GM23338 (cell line): ENCODE results near the gene CCDC160. TPM values are rescaled to one million over a fixed set of nuclear protein-coding genes. Genes with fewer than 3 reads are reported as not detected.

Experiments
- ATAC-seq: fragments of 200-7000 bp; cut with Tn5 transposase; 3 replicates; pipeline ENCODE4 v1.9.1; 2020
- DNase-seq: peaks from one replicate; pipeline ENCODE4 v3.0.0-alpha.2; 2015; ENCODE audit warnings: low spot score
- H2AFZ ChIP-seq: fragments of 200-600 bp; sonication (generic); 2 replicates; pipeline ENCODE4 v1.8.0; 2016; ENCODE audit warnings: antibody characterized with exemption, mild to moderate bottlenecking, moderate library complexity
- H3F3A ChIP-seq: fragments of 200-600 bp; sonication (generic); replicated peaks from 2 replicates; pipeline ENCODE4 v1.8.0; 2017; ENCODE audit warnings: antibody characterized with exemption, mixed run types, low read depth
- H3K27ac ChIP-seq: fragments of 200-600 bp; sonication (generic); 2 replicates; pipeline ENCODE4 v1.6.1; 2016; ENCODE audit warnings: low read depth
- H3K27me3 ChIP-seq: fragments of 200-600 bp; sonication (generic); 2 replicates; pipeline ENCODE4 v1.8.0; 2016; ENCODE audit warnings: mild to moderate bottlenecking, mixed run types, moderate library complexity; ENCODE audit not compliant: insufficient read depth
- H3K36me3 ChIP-seq: fragments of 200-600 bp; sonication (generic); 2 replicates; pipeline ENCODE4 v1.8.0; 2016; ENCODE audit warnings: mild to moderate bottlenecking; ENCODE audit not compliant: insufficient read depth
- H3K4me1 ChIP-seq: fragments of 200-600 bp; sonication (generic); 2 replicates; pipeline ENCODE4 v1.8.0; 2016; ENCODE audit warnings: mild to moderate bottlenecking, moderate library complexity; ENCODE audit not compliant: insufficient read depth
- H3K4me2 ChIP-seq: fragments of 200-600 bp; sonication (generic); 2 replicates; pipeline ENCODE4 v1.7.1; 2017; ENCODE audit warnings: mixed run types
- H3K4me3 ChIP-seq: fragments of 200-600 bp; sonication (generic); 2 replicates; pipeline ENCODE4 v1.6.1; 2016; ENCODE audit warnings: mixed run types
- H3K79me2 ChIP-seq: fragments of 200-600 bp; sonication (generic); replicated peaks from 2 replicates; pipeline ENCODE4 v1.8.0; 2017; ENCODE audit warnings: mild to moderate bottlenecking; ENCODE audit not compliant: insufficient read depth
- H3K9me2 ChIP-seq: fragments of 200-600 bp; sonication (generic); 2 replicates; pipeline ENCODE4 v1.8.0; 2017; ENCODE audit not compliant: insufficient read depth
- H4K20me1 ChIP-seq: fragments of 200-600 bp; sonication (generic); replicated peaks from 2 replicates; pipeline ENCODE4 v1.8.0; 2017; ENCODE audit warnings: mild to moderate bottlenecking; ENCODE audit not compliant: insufficient read depth
- H3K27ac Mint-ChIP-seq: 2 replicates; pipeline ENCODE4 v1.8.0; 2020; ENCODE audit warnings: inconsistent platforms, mild to moderate bottlenecking, moderate library complexity, mixed read lengths
- H3K27me3 Mint-ChIP-seq: 3 replicates; pipeline ENCODE4 v1.8.0; 2022; ENCODE audit warnings: low read depth, mild to moderate bottlenecking, moderate library complexity, mixed read lengths, inconsistent platforms; ENCODE audit not compliant: insufficient read depth, poor library complexity
- H3K36me3 Mint-ChIP-seq: 3 replicates; pipeline ENCODE4 v1.8.0; 2021; ENCODE audit warnings: low read depth, mild to moderate bottlenecking, inconsistent platforms, moderate library complexity, mixed read lengths
- H3K4me1 Mint-ChIP-seq: 3 replicates; pipeline ENCODE4 v1.8.0; 2020; ENCODE audit warnings: mild to moderate bottlenecking, inconsistent platforms, mixed read lengths
- H3K4me3 Mint-ChIP-seq: 3 replicates; pipeline ENCODE4 v1.8.0; 2021; ENCODE audit warnings: moderate library complexity, mild to moderate bottlenecking, inconsistent platforms, mixed read lengths
- H3K9me3 Mint-ChIP-seq: 3 replicates; pipeline ENCODE4 v1.8.0; 2020; ENCODE audit warnings: moderate library complexity, mild to moderate bottlenecking, inconsistent platforms, mixed read lengths
- CREB1 ChIP-seq: fragments of 250-450 bp; sonication (Bioruptor Pico); IDR thresholded peaks from 2 replicates; pipeline ENCODE4 v1.5.0; 2020; ENCODE audit warnings: low read depth, mild to moderate bottlenecking, moderate library complexity
- EZH2 ChIP-seq: fragments of 200-600 bp; sonication (generic); IDR thresholded peaks from one replicate; pipeline ENCODE4 v1.8.0; 2017; ENCODE audit warnings: antibody characterized with exemption, mild to moderate bottlenecking, low read depth; ENCODE audit not compliant: unreplicated experiment
- EZH2phosphoT487 ChIP-seq: fragments of 200-600 bp; sonication (generic); IDR thresholded peaks from one replicate; pipeline ENCODE4 v1.8.1; 2018; ENCODE audit warnings: antibody characterized with exemption; ENCODE audit not compliant: unreplicated experiment
- JUNB ChIP-seq: IDR thresholded peaks from one replicate; pipeline ENCODE4 v1.6.1; 2016; ENCODE audit warnings: antibody characterized with exemption; ENCODE audit not compliant: unreplicated experiment
- NANOG ChIP-seq: IDR thresholded peaks from 2 replicates; pipeline ENCODE4 v1.6.1; 2016; ENCODE audit warnings: antibody characterized with exemption, borderline replicate concordance
- POLR2AphosphoS5 ChIP-seq: IDR thresholded peaks from 2 replicates; pipeline ENCODE4 v1.6.1; 2016; ENCODE audit warnings: antibody characterized with exemption, low read depth
- STAT1 ChIP-seq: IDR thresholded peaks from one replicate; pipeline ENCODE4 v1.6.1; 2016; ENCODE audit warnings: antibody characterized with exemption; ENCODE audit not compliant: unreplicated experiment
- ZNF114 ChIP-seq: fragments of 250-450 bp; sonication (Bioruptor Pico); IDR thresholded peaks from 2 replicates; pipeline ENCODE4 v1.5.0; 2020; ENCODE audit warnings: mild to moderate bottlenecking, moderate library complexity
- long read RNA-seq: library from polyadenylated mRNA; unstranded; transcript quantifications from one replicate; pipeline ENCODE4 v2.0.0, GENCODE V29; 2020; ENCODE audit not compliant: unreplicated experiment
- polyA plus RNA-seq: library from polyadenylated mRNA; unstranded; fragments of >200 nt; fragmentation: Nextera tagmentation; extraction: Ambion mirVana; gene quantifications from 2 replicates; pipeline ENCODE4 v1.2.1, GENCODE V29; 2016
- total RNA-seq: library from RNA; depleted of rRNA; stranded (reverse); fragments of >200 nt; shearing (Covaris generic); gene quantifications from 2 replicates; pipeline ENCODE4 v1.2.3, GENCODE V29; 2014; rRNA removed
- TF ChIP-seq, protein P1 (sequence below): fragments of 250-450 bp; sonication (Bioruptor Pico); IDR thresholded peaks from 2 replicates; pipeline ENCODE4 v1.5.0; 2020; ENCODE audit warnings: mild to moderate bottlenecking, moderate library complexity
- TF ChIP-seq, protein P2 (sequence below), 2 experiments: fragments of 200-600 bp in 1 of 2; sonication (generic) in 1 of 2; conservative IDR thresholded peaks; 2 replicates each; pipeline versions ENCODE4 v1.5.1 to v1.6.1; 2016 to 2017; ENCODE audit warnings: antibody characterized with exemption in 2 of 2, low read depth in 2 of 2, mild to moderate bottlenecking in 2 of 2, moderate library complexity in 1 of 2
- TF ChIP-seq, protein P3 (sequence below): IDR thresholded peaks from 2 replicates; pipeline ENCODE4 v1.6.1; 2016; ENCODE audit warnings: antibody characterized with exemption
- TF ChIP-seq, protein P4 (sequence below): IDR thresholded peaks from one replicate; pipeline ENCODE4 v1.6.1; 2018; ENCODE audit warnings: antibody characterized with exemption; ENCODE audit not compliant: unreplicated experiment

Gene CCDC160
- total RNA-seq, result 2.4 and 2.7 TPM in 2 replicates
- polyA plus RNA-seq, result 5.6 and 6.9 TPM in 2 replicates
- long read RNA-seq, partial matches to known transcripts, result 0 of 8 reads
- long read RNA-seq, other reads (novel, unspliced or antisense), result 5 of 8 reads

DNA sequence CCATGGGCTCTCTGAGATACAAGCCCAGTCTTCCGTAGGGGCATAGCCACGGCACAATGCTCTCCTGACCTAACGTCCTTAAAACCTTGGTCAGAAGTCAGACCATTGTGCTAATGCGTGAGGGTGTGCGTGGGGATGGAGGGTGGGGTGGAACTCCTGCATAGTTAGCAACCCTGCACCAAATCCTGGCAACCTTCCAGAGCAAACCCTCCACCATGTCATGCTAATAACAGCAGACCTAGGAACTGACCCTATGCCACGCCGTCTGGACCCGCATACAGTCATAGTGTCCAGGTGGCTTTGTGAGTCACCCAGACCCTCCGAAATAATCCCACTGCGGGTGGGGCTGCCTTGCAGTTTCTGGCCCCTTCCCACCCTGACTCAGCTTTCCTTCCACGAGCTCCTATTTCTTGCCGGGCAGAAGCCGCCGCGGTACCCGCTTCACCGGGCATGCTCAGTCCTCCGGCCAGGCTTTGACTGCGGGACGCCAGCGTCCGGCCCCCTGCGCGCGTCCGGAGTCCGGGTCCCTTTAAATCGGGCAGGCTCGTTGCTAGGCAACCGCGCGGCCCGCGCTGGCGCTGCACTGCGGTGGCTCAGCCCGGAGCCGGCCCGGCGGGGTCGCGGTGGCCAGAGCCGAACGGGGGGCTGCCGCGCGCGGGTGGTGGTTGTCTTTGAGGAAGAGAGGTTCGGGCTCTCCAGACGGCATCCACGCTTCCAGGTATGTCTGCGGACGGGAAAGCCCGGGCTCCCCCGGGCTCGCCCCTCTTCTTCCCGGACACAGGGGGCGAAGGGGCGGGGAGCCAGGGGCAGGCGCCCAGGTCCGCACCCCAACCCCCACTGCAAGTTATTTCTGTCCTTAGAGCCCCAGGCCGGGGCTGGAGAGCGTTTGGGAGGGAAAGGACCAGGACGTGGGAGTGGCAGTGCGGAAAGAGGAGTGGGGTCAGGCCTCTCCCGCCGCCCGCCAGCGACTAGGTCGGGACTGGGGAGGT, at the start of gene CCDC160:
Gene CCDC160 (plus strand): TSS at position 557 of the 989 bp plus-strand sequence. CDS start 7,619 bp downstream, outside the sequence.
- ATAC-seq, result peak; percentile 91
- Histone ChIP-seq H2AFZ (peak within 1 kb of the TSS; percentile 59), H3K4me2 (peak within 1 kb of the TSS; percentile 80), H3K36me3 (no peaks in the 10 kb centered on the region), H3K4me3 (peak within 1 kb of the TSS; percentile 64), H3K27me3 (peaks cover 5% of the 10 kb centered on the region; the same call in 1 of the 2 replicates), H3F3A (no peaks in the 10 kb centered on the region), H3K4me1 (peaks cover 30% of the 10 kb centered on the region), H3K27ac (no peak within 1 kb of the TSS), H3K79me2 (no peaks in the 10 kb centered on the region), H4K20me1 (no peaks in the 10 kb centered on the region), H3K9me2 (no peaks in the 10 kb centered on the region)
- H3K4me1 Mint-ChIP-seq, result peaks cover 25% of the 10 kb centered on the region
- no peaks in the 10 kb centered on the region for H3K36me3 Mint-ChIP-seq
- DNase-seq, result peak; percentile 79
- H3K4me3 Mint-ChIP-seq, result peak within 1 kb of the TSS; percentile 72
- peaks cover 2% of the 10 kb centered on the region for H3K27me3 Mint-ChIP-seq
- H3K27ac Mint-ChIP-seq, result no peak within 1 kb of the TSS; the same call in 1 of the 2 replicates
- no peaks in the 10 kb centered on the region; the same call in 2 of the 3 replicates for H3K9me3 Mint-ChIP-seq
- TF ChIP-seq, protein P1, sequence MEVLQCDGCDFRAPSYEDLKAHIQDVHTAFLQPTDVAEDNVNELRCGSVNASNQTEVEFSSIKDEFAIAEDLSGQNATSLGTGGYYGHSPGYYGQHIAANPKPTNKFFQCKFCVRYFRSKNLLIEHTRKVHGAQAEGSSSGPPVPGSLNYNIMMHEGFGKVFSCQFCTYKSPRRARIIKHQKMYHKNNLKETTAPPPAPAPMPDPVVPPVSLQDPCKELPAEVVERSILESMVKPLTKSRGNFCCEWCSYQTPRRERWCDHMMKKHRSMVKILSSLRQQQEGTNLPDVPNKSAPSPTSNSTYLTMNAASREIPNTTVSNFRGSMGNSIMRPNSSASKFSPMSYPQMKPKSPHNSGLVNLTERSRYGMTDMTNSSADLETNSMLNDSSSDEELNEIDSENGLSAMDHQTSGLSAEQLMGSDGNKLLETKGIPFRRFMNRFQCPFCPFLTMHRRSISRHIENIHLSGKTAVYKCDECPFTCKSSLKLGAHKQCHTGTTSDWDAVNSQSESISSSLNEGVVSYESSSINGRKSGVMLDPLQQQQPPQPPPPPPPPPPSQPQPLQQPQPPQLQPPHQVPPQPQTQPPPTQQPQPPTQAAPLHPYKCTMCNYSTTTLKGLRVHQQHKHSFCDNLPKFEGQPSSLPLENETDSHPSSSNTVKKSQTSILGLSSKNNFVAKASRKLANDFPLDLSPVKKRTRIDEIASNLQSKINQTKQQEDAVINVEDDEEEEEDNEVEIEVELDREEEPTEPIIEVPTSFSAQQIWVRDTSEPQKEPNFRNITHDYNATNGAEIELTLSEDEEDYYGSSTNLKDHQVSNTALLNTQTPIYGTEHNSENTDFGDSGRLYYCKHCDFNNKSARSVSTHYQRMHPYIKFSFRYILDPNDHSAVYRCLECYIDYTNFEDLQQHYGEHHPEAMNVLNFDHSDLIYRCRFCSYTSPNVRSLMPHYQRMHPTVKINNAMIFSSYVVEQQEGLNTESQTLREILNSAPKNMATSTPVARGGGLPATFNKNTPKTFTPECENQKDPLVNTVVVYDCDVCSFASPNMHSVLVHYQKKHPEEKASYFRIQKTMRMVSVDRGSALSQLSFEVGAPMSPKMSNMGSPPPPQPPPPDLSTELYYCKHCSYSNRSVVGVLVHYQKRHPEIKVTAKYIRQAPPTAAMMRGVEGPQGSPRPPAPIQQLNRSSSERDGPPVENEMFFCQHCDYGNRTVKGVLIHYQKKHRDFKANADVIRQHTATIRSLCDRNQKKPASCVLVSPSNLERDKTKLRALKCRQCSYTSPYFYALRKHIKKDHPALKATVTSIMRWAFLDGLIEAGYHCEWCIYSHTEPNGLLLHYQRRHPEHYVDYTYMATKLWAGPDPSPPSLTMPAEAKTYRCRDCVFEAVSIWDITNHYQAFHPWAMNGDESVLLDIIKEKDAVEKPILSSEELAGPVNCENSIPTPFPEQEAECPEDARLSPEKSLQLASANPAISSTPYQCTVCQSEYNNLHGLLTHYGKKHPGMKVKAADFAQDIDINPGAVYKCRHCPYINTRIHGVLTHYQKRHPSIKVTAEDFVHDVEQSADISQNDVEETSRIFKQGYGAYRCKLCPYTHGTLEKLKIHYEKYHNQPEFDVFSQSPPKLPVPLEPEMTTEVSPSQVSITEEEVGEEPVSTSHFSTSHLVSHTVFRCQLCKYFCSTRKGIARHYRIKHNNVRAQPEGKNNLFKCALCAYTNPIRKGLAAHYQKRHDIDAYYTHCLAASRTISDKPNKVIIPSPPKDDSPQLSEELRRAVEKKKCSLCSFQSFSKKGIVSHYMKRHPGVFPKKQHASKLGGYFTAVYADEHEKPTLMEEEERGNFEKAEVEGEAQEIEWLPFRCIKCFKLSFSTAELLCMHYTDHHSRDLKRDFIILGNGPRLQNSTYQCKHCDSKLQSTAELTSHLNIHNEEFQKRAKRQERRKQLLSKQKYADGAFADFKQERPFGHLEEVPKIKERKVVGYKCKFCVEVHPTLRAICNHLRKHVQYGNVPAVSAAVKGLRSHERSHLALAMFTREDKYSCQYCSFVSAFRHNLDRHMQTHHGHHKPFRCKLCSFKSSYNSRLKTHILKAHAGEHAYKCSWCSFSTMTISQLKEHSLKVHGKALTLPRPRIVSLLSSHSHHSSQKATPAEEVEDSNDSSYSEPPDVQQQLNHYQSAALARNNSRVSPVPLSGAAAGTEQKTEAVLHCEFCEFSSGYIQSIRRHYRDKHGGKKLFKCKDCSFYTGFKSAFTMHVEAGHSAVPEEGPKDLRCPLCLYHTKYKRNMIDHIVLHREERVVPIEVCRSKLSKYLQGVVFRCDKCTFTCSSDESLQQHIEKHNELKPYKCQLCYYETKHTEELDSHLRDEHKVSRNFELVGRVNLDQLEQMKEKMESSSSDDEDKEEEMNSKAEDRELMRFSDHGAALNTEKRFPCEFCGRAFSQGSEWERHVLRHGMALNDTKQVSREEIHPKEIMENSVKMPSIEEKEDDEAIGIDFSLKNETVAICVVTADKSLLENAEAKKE (CRISPR knock-in tag), result no peak
- TF ChIP-seq, protein P2, sequence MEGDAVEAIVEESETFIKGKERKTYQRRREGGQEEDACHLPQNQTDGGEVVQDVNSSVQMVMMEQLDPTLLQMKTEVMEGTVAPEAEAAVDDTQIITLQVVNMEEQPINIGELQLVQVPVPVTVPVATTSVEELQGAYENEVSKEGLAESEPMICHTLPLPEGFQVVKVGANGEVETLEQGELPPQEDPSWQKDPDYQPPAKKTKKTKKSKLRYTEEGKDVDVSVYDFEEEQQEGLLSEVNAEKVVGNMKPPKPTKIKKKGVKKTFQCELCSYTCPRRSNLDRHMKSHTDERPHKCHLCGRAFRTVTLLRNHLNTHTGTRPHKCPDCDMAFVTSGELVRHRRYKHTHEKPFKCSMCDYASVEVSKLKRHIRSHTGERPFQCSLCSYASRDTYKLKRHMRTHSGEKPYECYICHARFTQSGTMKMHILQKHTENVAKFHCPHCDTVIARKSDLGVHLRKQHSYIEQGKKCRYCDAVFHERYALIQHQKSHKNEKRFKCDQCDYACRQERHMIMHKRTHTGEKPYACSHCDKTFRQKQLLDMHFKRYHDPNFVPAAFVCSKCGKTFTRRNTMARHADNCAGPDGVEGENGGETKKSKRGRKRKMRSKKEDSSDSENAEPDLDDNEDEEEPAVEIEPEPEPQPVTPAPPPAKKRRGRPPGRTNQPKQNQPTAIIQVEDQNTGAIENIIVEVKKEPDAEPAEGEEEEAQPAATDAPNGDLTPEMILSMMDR (conservative IDR thresholded peaks at IDR 0.05; ENCODE audit: low read depth in 2 of 2), result no peak
- TF ChIP-seq CREB1, result no peak
- TF ChIP-seq, protein P3, sequence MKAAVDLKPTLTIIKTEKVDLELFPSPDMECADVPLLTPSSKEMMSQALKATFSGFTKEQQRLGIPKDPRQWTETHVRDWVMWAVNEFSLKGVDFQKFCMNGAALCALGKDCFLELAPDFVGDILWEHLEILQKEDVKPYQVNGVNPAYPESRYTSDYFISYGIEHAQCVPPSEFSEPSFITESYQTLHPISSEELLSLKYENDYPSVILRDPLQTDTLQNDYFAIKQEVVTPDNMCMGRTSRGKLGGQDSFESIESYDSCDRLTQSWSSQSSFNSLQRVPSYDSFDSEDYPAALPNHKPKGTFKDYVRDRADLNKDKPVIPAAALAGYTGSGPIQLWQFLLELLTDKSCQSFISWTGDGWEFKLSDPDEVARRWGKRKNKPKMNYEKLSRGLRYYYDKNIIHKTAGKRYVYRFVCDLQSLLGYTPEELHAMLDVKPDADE, result no peak
- TF ChIP-seq EZH2phosphoT487, result no peak
- TF ChIP-seq, protein P4, sequence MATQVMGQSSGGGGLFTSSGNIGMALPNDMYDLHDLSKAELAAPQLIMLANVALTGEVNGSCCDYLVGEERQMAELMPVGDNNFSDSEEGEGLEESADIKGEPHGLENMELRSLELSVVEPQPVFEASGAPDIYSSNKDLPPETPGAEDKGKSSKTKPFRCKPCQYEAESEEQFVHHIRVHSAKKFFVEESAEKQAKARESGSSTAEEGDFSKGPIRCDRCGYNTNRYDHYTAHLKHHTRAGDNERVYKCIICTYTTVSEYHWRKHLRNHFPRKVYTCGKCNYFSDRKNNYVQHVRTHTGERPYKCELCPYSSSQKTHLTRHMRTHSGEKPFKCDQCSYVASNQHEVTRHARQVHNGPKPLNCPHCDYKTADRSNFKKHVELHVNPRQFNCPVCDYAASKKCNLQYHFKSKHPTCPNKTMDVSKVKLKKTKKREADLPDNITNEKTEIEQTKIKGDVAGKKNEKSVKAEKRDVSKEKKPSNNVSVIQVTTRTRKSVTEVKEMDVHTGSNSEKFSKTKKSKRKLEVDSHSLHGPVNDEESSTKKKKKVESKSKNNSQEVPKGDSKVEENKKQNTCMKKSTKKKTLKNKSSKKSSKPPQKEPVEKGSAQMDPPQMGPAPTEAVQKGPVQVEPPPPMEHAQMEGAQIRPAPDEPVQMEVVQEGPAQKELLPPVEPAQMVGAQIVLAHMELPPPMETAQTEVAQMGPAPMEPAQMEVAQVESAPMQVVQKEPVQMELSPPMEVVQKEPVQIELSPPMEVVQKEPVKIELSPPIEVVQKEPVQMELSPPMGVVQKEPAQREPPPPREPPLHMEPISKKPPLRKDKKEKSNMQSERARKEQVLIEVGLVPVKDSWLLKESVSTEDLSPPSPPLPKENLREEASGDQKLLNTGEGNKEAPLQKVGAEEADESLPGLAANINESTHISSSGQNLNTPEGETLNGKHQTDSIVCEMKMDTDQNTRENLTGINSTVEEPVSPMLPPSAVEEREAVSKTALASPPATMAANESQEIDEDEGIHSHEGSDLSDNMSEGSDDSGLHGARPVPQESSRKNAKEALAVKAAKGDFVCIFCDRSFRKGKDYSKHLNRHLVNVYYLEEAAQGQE, result no peak
- no peak for TF ChIP-seq STAT1
- no peak for TF ChIP-seq JUNB
- TF ChIP-seq POLR2AphosphoS5, result no peak
- TF ChIP-seq ZNF114 (CRISPR knock-in tag), result no peak
- TF ChIP-seq EZH2, result no peak
- TF ChIP-seq NANOG, result no peak
